Activated CD8-positive, alpha-beta memory T cell treated with anti-CD3 and anti-CD28 coated beads for 4 hours (primary cell): Measurements from ENCODE around the gene BTBD9.

Experiments
- DNase-seq, 2 donors: peaks; one replicate each; pipeline ENCODE4 v3.0.0-alpha.2; 2020; ENCODE audit warnings: low read depth in 2 of 2

BTBD9 gene

DNA sequence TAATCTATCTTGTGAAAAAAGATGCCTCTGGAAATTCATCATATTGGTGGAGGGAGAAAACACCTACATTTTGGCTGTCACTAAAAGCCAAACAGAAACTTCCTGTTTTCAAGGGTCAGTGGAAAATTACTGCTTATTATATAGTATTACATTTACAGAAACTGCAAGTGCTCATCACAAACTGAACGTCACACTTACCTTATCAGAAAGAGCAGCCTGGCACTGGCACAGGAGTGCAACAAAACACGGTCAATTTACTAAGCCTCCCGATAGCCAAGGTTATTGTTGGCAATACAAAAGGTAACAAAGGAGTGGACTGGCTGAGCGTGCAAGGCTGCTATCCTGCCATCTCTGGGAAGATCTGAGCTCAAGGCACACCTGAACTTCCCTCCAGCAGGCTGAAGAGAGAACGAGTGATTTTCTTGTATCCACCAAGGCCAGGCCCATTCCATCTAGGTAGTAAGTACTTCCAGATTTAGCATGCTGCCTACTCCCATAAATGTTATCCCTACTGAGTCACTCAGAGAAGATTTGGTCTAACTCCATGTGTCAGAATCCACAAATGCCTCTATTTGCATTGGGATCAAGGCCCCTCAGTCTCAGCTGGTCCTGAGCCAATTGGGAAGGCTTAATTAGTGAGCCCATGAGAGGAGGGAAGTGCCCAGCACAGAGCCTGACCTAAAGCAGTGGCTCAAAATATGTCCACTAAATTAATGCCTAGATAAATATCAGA lies 399.8 kb downstream of the BTBD9 start:
- DNase-seq, result no peak

DNA sequence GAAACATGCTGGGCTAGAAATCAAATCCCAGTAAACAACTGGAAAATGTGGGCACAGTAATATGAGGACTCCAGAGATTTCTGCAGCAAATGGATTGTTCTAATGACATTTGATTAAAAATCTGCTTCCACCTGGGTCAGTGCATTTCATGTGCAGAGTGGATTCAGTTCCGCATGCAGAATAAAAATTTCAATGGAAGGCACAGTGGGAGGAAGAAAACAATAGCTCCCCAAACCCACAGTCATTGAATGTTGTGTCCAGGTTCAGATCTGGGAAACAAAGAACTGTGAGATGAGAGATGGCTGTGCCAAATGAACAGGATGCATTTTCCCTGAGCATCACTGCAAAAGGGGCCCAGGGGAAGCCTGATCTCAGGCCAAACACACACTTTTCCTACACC lies 403.1 kb downstream of the BTBD9 start:
- DNase-seq, result no peak

DNA sequence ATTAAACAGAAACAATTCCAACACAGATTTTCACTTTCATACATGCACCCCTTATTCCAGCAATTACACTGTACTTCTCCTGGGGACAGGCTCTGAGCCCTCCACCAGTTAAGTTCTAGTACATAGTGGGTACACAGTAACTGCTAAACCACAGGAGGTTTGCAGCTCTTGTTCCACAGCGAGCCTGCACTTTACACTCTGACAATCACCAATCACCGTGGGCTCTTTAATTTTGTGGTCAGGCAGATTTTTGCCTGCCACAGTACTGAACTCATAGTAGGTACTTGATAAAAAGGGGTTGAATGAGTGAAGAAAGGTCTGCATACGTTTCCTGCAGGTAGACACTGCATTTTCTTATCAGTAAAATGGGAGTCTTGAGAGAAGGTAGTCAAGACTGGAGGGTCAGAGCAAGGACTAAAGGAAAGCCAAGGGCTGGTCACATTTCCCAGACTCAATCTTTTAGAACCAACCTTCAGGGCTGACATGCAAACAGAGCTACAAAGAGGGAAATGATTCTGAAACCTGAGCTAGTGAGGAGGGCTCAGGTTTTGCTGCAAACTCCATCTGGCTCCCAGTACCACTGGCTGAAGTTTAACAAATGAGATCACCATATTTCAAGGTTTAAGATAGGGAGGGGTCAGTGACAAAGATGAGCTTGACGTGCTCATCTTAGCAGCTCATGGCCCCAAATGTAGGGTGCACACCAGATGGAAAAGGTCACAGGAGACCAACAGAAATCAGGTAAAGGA lies 404.6 kb downstream of the BTBD9 start:
- DNase-seq, result no peak

DNA sequence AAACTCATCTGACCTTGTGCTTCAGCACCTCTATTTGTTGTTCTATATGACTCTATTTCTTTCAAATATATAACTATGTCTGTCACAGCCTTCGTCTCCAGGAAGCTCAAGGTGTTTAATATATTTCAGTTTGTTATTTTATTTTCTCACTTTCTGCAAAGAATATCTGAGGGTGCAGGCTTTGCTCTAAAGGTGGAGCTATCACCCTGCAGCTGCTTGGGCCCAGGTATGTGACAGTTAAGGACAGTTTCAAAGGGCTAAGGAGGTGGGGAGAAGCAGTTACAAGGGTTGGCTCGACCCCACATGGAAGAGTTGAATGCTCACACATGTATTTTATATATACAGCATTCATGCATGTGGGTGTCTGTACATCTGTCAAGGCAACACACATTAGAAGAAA lies 405.6 kb downstream of the BTBD9 start:
- no peak for DNase-seq

DNA sequence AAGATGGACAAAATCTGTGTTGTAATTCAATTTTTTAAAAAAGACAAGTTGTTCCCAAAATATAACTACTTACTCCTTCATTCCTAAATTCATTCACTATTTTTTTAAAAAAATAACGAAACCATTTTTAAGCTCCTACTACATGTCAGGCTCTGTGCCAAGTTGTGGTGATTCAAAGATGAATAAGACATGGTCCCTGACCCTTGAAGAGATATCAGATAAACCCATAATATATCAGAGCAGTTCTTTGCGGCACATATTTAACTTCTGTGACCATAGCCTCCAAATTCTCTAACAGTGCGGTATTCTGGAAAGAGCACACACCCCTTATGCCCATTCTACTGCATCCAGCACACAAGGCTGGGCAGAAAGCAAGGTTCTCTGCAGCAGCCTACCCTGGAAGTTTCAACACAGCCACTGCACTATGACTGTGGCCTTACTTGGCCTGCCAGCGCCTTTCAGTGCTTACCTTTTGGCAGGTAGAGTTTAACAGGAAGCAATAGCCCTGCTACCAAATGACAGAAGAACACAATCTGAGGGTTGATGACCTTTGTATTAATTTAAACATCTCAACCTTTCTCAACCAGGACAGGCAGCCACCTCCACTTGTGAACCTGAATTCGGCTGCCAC lies 406.5 kb downstream of the BTBD9 start:
- no peak for DNase-seq

DNA sequence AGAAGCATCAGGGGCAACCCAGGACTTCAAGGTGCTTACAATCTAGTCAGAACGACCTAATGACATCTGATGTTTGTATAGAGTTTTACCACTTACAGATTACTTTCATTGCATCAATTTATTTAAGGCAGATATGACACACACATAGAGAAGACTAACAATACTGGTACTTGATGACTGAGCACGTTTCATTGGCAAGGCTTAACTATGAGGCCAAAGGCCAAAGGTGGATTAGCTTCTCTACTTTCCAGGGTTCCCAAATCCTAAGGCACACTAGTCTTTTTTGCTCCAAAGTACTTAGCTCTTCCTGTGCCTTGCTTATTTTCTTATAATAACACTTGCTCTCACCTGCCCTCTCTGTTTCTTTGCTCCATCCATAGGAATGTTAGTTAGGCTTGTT lies 414.0 kb downstream of the BTBD9 start:
- DNase-seq, result no peak

DNA sequence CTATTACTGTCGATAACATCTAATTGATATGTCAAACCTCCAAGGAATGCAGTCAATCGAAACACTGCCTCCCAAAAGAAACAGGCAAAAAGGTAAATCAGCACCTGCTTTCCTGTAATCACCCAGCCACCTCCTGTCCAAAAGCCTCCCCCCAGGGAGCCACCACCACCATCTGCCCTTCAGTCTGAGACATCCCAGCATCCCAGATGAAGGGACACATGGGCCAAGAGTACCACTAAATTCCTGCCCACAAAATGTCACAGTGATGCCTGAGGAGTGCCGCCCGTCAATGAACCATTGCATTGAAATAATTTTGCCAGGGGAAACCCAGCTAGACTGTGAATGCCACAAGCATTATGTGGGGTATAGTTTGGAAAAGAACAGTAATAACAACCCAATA lies 418.5 kb downstream of the BTBD9 start:
- DNase-seq, result no peak

DNA sequence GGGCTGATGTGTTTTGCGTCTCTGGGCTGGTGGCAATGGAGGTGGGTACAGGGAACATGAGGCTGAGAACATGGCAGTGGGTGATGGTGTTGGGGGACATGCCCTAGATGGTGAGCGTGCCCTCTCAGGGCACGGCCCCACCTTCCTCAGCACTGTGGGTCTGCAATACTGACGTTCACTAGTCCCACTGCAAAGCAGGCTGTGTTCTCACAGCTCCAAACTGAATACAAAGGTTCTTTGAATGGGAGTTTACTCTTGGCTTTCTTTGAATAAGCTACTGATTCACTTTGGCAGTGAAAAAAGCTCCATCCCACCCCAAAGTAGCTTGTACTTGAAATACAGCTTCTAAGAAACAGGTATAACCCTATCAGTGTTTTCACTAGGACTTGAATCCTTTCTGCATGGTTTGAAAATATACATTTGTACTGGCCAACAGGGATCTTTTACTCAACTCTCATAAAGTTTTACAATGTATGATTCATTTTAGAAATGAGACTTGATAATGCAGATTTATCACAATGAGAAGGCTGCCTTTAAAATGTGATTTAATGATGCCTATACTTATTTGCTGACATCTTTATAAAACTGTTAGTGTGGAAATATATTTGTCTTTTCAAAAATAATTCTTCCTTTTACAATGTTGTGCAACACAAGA lies 419.5 kb downstream of the BTBD9 start:
- DNase-seq, result no peak

DNA sequence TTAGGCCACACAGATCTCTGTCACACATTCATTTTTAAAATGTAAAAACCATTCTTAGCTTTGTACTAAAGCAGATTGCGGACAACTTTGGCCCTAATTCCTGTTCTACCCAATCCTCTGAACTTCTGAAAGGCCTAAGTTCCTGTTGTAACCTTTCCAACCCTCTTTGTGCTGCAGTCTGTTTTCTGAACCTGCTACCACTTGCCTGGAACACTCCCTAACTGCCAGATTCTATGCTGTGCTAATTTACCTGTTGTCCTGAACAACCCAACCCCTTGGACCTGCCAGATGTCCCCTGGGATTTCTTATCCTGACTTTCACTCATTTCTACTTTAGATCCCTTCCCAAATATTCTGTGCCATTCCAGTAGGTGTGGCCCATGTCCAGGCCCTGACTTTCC lies 421.5 kb downstream of the BTBD9 start:
- DNase-seq, result no peak

DNA sequence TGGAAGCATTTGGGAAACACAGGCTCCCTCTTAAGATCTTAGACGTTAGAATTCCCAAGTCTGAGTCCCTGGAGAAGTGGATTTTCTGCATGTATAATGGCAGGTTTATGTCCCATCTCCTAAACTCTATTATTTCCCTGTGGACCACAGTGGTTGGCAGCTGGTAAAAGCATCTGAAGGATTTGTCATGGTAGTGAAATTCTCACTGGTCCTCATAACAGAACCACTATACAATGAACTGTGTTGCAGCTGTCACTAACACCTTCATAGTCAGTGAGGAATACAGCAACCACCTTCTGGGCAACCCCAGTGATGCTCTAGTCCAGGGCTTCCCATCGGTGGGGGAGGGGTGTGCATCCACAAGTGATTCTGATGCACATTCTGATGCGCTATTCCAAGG lies 423.3 kb downstream of the BTBD9 start:
- no peak for DNase-seq

DNA sequence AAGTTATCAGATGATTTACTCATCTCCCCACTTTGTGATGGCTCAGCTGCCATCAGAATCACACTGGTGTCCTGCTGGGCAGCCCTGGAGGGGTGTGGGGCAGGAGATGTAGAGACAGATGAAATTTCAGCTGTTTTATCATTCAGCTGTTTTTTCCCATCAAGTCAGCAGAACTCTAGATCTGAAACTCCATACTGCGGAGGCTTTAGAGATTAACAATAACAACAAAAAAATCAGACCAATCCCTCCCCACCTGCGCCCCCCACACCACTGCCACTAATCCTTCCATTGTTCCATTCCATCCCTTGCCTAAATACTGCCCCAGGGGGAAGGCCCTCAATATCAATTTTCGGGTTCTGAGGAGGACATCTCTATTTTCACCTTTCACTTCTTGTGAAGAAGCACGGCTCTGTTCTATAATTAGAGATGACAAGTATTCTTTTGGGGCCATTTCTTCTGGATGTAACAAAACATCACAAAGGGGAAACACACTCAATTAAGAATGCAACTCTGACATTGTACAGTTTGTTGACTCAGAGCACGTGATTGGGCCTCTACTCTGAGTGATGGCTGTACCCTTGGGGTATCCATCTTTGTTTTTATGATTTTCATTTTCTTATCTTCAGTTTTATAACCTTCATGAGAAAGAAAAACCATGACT lies 423.9 kb downstream of the BTBD9 start:
- no peak for DNase-seq

DNA sequence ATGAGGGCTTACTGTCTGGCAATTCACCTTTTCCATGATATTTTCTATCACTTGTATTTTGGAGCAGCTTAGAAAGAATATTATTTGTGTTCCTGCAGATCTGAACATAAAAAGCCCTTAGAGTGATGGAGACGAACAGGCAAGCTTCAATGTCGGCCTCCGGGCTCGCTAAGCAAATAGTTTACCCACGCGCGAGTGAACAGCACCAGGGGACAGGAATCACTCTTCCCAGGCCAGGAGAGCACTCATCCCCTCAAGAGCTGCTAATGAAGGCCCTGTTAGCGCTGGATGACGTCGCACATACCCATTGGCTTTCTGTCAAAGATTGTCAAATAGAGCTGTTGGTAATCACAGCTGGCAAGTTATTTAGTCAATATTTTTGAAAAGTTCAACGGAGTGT lies 424.5 kb downstream of the BTBD9 start:
- DNase-seq, result no peak

DNA sequence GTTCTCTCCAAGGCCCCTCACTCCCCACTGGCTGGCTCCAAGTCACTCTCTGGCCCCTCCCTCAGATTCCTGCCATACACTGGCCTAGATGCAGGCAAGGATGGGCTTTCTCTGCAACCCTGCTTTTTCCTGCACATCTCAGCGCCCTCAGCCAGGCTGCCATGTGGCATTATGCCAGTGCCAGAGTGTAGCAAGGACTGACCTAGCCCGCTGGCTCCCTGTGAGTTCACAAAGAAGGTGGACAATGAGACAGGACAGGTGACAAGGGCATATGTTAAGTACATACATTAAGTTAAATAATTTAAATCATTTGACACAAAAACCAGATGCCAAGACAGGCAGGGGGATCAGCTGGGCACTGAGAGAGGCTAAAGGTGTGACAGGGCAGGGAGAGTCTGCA lies 425.6 kb downstream of the BTBD9 start:
- no peak for DNase-seq

DNA sequence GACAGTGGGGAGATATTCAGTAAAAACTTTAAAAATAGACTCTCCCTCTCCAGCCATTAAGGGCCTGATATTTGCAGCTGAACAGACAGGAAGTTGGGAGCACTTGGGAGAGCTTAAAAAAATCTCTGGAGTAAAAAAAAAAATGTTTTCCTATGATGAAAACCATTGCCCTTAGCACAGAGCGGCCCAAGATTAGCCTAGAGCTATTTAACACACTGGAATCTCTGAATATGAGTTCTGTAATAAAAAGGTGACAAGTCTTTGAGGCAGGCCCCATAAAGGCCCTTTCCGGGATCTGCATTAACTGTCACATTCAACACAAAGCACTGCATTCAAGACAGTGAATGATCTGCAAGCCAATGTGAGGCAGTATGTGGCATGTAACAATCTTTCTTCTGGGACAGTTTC lies 426.5 kb downstream of the BTBD9 start:
- no peak for DNase-seq

DNA sequence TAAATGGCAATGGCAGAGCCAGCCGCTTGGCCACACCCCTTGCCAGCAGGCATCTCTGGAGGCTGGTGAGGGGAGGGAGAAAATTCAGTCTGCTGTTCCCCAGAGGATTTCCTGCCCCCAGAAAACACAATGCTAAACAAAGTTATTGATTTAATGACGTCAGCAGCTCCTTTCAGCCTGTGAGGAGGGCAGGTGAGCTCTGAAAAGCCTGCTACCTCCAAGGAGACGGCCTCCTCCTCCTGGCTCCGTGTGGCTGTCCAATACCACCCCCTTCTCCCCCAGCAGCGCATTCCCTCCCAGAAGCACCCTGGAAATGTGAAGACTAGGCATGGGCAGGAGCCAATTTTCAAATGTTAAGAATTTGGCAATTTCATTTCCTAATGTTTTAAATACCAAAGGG lies 427.1 kb downstream of the BTBD9 start:
- DNase-seq, result no peak

DNA sequence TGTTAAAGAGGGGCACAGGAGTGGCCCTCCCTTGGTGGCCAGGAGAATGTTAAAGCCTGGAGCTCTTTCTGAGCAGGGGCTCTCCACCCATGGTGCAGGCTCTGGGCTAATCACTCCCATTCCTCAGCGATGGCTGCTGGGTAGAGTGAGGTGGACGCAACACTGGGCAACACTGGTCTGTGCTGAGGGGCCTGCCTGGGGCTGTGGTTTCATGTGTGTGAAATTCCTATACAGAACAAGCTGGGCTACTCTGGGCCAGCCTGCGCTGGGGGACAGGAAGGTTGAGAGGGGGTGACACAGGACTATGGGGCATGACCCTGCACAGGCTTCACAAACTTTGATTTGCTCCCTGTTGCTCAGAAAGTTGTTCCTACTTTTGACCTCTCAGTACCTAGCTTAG lies 427.6 kb downstream of the BTBD9 start:
- no peak for DNase-seq

DNA sequence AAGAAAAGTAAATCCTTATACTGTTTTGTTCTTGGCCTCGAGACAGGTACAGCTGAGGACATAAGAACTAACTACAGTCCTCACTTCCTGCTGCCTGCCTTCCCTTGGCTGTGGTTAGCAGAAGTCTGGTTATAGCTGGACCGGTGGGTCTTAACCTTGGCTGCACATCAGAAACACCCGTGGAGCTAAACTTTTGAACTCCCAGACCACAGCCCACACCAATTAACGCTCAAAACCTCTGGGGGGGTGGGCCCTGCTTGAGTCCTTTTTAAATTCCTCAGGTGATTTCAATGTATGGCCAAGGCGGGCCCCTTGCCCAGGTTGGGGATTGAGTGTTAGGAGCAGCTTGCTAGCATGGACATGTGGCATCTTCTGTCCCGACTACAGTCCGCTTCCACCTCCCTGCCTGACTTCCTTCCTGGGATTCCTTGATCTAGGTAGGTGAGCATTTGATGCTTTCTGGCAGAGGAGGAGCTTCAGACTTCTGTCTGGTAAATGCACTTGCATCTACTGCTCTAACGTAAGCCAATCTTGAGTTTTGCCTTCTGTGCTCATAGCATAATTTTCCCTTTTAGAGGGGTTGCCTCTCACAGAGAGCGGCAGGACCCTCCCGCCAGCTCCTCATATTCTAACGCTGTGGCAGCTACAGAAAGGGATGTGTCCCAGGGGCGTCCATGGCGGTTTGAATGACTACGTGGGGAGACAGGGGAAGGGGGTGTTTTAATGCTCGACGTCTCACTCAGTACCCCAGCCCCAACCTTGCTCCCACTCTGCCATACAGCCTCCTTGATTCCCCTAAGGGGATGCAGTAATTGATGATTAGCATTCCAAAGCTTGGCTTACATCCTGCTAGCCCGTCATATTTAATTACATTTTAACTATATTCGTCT lies 430.1 kb downstream of the BTBD9 start:
- DNase-seq, result no peak

DNA sequence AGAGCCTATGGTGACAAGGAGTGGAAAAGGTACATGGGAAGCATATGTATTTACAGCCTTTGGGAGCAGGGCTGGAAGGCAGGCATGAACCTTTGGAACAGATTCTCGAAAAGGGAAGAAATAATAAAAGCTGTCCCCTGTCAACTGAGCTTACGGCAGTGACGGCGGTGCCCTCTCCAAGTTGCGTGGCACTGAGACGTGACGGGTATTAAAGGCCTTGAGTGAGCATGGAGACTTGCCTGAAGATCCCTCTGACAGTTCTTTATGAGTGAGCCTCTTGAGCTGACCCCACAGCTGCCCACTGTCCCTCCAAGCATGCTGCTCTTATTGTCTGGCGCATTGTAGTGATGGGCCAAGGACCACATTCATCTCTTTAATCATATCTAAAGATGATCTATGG lies 431.7 kb downstream of the BTBD9 start:
- DNase-seq, result no peak

DNA sequence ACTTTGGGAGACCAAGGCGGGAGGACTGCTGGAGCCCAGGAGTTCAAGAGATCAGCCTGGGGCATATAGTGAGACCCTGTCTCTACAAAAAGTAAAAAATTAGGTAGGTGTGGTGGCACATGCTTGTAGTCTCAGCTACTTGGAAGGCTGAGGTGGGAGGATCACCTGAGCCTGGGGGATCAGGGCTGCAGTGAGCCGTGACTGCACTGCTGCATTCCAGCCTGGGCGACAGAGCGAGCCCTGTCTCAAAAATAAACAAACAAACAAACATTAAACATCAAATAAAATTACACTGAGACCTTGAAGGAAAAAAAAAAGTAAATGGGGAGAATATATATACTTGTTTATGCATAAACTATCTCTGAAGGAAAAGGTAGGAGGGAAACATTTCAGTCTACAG lies 432.4 kb downstream of the BTBD9 start:
- DNase-seq, result no peak

DNA sequence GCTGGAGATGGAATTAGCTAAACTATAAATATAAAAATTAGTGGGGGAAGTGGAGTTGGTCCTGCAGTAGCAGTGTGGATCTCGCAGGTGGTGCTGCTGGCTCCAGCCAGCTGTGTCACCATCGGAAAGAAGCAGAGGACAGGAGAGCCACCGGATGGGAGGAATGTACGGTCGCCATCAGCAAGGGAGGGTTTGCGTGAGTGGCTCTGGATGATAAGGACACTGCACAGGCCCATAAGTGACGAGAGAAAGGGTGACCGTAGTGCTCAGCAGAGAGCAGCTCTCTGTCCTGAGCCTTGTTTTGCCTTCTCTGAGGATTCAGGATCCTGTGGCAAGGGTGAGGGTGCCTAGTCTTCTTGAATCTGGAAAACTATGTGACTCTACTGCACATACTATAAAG lies 441.5 kb downstream of the BTBD9 start:
- no peak for DNase-seq

DNA sequence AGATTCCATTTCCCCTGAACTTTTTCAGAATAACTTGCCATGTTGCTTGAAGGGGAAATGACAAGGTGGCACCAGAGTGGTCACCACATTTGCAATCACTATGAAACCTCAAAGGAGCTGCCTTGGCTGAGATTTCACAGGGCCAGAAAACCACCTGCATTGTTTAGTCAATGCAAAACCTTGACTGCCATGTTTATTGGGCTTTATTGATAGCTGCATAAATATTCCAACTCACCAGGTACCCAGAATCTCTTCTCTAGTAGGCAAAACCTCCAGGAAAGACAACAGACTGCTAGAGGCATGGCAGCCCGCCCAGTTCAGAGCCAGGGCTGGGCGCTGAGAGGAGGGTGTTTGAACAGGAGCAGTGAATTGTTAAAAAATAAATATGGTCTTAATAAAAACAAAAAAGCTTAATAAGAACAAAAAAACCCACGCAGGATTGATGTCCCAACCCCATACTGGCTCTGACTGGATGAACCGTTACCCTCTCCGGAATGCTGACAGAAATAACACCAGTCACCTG lies 444.6 kb downstream of the BTBD9 start:
- DNase-seq, result no peak
